Epithelial cell of proximal tubule (primary cell): ENCODE results near the gene NRDC. TPM values are rescaled to one million over a fixed set of nuclear protein-coding genes. Genes with fewer than 3 reads are reported as not detected.

ENCODE experiments used
- DNase-seq: peaks from one replicate; pipeline ENCODE4 v3.0.0-alpha.2; 2011; ENCODE audit warnings: low read depth
- H3K4me3 ChIP-seq: 2 replicates; pipeline ENCODE4 v1.5.1; 2011; ENCODE audit warnings: low read depth, mild to moderate bottlenecking, low read length
- total RNA-seq: library from RNA; depleted of rRNA; stranded (reverse); fragments of >200 nt; gene quantifications from 2 replicates; pipeline ENCODE4 v1.2.3, GENCODE V29; 2015
- TF ChIP-seq, protein P1 (sequence below): conservative IDR thresholded peaks from 2 replicates; pipeline ENCODE4 v1.5.1; 2012; ENCODE audit warnings: low read depth, mild to moderate bottlenecking, low read length

NRDC gene
- total RNA-seq, 1 donor from 2014 or later, result 46.0 TPM

DNA sequence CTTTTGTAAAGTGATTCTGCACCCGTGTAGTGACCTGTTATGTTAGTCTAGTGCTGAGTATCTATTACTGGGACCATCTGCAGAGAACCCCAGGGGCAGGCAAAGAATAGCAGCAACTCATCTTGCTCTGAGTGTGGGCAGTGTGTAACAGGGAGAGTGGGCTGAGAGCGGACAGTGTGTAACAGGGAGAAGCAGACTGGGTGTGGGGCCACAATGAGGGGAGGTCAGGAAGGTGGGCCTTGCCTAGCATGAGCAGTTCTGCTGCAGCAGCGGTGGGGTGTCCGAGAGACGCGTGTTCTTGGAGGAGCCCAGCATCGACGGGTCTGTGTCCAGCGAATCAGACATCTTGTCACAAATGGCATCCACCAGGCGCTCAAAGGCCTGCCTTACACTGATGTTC is 41.2 kb upstream of the NRDC start:
- TF ChIP-seq, protein P1, sequence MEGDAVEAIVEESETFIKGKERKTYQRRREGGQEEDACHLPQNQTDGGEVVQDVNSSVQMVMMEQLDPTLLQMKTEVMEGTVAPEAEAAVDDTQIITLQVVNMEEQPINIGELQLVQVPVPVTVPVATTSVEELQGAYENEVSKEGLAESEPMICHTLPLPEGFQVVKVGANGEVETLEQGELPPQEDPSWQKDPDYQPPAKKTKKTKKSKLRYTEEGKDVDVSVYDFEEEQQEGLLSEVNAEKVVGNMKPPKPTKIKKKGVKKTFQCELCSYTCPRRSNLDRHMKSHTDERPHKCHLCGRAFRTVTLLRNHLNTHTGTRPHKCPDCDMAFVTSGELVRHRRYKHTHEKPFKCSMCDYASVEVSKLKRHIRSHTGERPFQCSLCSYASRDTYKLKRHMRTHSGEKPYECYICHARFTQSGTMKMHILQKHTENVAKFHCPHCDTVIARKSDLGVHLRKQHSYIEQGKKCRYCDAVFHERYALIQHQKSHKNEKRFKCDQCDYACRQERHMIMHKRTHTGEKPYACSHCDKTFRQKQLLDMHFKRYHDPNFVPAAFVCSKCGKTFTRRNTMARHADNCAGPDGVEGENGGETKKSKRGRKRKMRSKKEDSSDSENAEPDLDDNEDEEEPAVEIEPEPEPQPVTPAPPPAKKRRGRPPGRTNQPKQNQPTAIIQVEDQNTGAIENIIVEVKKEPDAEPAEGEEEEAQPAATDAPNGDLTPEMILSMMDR, result no peak
- DNase-seq, result no peak
- no peak overlapping the region for H3K4me3 ChIP-seq

DNA sequence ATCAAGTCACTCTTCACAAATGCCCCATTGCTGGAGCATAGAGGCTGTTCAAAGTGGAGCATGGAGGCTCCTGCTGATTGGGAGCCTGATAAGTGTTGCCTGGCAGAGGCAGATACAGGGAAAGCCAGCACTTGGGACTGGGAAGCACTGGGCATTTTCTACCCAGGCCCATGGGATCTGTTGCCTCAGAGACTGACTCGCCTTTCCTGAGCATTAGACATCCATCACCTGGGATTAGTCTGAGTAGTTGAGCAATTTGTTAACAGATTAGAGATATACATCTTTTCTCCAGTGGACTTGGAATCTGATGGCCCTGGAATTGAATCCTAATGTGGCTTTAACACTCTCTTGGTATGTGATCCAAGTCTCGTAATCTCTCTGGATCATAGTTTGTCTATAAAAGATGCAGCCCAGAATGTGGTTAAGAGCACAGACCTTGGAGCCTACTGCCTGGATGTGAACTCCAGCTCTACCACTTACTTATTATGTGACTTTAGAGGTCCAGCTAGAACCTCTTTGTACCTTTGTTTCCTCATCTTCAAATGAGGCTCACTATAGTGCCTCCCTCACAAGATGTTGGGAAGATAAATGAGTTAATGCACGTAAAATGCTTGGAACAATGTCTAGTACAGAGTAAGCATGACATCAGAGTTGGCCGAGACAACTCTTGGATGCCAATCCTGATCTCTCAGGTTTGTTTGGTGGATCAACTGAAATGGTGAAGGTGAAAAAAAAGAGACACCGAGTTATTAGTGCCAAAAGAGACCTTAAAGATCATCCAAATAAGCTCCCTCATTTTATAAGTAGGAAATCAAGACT is 38.3 kb upstream of the NRDC start:
- H3K4me3 ChIP-seq, result no peak overlapping the region
- TF ChIP-seq, protein P1, result no peak
- DNase-seq, result no peak

DNA sequence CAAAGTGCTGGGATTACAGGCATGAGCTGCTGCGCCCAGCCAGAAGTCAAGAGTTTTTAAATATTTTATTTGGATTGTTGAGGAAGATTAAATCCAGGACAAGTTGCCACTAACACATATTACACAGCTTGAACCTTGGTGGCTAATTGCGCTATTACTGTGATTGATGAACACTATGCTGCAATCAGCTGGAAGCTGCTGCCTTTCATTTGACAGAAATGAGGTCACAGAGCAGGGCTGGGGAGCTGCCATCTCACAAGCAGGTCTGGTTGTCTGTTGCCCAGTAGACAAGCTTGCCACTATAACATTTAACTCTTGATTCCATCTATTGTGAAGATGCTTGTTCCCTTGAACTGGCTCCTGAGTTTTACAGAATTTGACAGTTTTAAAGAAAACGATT is 37.4 kb upstream of the NRDC start:
- TF ChIP-seq, protein P1, result no peak

DNA sequence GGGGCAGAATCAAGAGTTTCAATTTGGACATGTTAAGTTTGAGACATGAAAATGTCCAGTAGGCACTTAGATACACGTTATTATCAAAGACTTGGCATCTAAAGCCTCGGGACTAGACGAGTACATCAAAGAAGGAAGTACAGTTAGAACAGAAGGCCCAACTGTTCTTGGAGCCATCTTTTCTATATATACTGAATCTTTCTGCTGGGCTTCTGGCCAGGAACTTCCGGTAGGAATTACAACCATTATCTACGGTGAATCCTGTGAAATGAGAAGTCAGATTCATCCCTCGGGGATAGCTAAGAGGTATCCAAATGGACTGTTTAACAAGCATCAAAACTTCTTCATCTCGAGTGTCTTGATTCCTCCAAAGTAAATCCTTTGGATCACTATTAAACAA is 34.4 kb upstream of the NRDC start:
- H3K4me3 ChIP-seq, result no peak overlapping the region
- DNase-seq, result no peak
- TF ChIP-seq, protein P1, result no peak

More for the DNA sequence above, 37.4 kb upstream of the NRDC start:
- H3K4me3 ChIP-seq, result no peak overlapping the region
- DNase-seq, result no peak

DNA sequence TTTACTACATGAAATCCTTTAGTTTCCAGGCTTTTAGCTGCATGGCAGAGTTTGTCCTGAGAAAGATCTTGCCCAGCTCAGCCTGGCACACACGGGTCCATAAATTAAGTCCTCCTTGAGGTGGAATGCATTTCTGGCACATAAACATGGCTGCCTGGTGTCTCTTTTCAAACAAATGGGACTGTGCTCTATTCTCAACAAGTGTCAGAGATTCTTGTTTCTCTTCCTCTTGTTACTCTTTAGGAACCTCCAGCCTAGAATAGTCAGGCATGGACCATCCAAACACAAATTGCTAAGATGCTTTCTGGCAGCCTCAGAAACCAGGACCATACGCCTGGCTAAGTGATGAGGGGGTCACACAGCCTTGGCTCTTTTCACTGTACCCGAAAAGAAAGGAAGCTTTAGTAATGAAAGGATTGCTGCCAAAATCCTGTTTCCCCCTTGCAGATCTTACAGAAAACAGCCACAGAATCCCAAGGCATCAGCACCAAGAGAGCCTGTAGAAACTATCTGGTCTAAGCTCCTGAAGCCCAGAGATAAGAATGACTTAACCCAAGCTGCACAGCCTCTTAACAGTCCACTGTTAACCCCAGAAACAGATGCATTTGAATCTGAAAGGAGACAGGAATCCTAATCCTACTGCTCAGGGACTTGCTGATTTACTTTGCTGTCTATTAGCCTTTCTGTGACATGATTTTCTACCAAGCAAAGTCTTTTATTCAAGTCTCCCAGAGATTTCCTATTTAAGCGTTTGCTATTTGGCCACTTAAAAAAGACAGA is 31.9 kb upstream of the NRDC start:
- H3K4me3 ChIP-seq, result no peak overlapping the region
- DNase-seq, result no peak
- TF ChIP-seq, protein P1, result no peak

DNA sequence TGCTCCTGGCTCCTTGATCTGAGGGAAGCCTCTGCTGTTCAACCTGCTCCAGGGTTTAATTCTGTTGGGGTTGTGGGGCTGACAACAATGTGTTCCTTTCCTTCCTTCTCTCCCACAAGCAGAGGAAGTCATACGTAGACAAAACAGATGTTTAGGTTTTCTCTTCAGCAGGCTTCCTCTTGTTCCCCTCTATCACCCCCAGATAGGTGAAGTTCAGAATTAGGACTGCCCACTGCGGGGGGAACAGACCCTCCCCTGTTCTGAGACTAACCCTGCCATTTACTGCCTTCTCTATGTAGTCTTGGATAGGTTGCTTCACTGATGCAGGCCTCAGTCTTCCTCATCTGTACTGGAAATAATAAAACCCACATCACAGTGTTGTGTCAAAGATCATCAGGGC is 30.0 kb upstream of the NRDC start:
- no peak for DNase-seq
- TF ChIP-seq, protein P1, result no peak
- no peak overlapping the region for H3K4me3 ChIP-seq
